Suppressor macrophage treated with lipopolysaccharide for 4 hours (primary cell): ENCODE results near the gene CABP1.
"Not testable (repeated sequence)": the region's sequence is repeated elsewhere in the genome, so short reads cannot be mapped to it uniquely, and the experiment has no call there.

Experiments
- DNase-seq: peaks from one replicate; pipeline ENCODE4 v3.0.0-alpha.2; 2020

Gene CABP1

GRCh38 chr12:120668868-120669840 is 28.7 kb downstream of the CABP1 start:
- no peak for DNase-seq

- DNase-seq = not testable (repeated sequence)
Observed at GRCh38 chr12:120670237-120670636, 29.8 kb downstream of the CABP1 start.

- no peak for DNase-seq
Observed at GRCh38 chr12:120670667-120671066, 30.2 kb downstream of the CABP1 start.

- peak; percentile 67 for DNase-seq
Observed at GRCh38 chr12:120674097-120674636, 33.7 kb downstream of the CABP1 start.

- peak; percentile 46 for DNase-seq
Observed at GRCh38 chr12:120677765-120678473, 37.5 kb downstream of the CABP1 start.

- DNase-seq = no peak
Observed at GRCh38 chr12:120678572-120678971, 38.1 kb downstream of the CABP1 start.

- DNase-seq = peak; percentile 23
Observed at GRCh38 chr12:120680165-120680738, 39.8 kb downstream of the CABP1 start.

- peak; percentile 94 for DNase-seq
Observed at GRCh38 chr12:120684523-120684932, 44.1 kb downstream of the CABP1 start.

GRCh38 chr12:120685522-120685921 is 45.1 kb downstream of the CABP1 start:
- no peak for DNase-seq

- peak; percentile 100 for DNase-seq
Observed at GRCh38 chr12:120686151-120686689, 45.8 kb downstream of the CABP1 start.

GRCh38 chr12:120686690-120687577 is 46.5 kb downstream of the CABP1 start, which contains the start of gene MLEC:
Gene MLEC (plus strand): TSS chr12:120687149. CDS start chr12:120687297, 148 bp downstream.
- DNase-seq = peak; percentile 98

GRCh38 chr12:120687578-120688289 is 47.3 kb downstream of the CABP1 start:
- peak; percentile 49 for DNase-seq

GRCh38 chr12:120688527-120689071 is 48.2 kb downstream of the CABP1 start:
- DNase-seq = peak; percentile 48

GRCh38 chr12:120689397-120690082 is 49.1 kb downstream of the CABP1 start:
- no peak for DNase-seq

- no peak for DNase-seq
Observed at GRCh38 chr12:120690083-120690450, 49.6 kb downstream of the CABP1 start.

GRCh38 chr12:120690978-120691377 is 50.6 kb downstream of the CABP1 start:
- DNase-seq = no peak

GRCh38 chr12:120692524-120693033 is 52.2 kb downstream of the CABP1 start:
- no peak for DNase-seq

- DNase-seq = no peak
Observed at GRCh38 chr12:120693848-120694247, 53.4 kb downstream of the CABP1 start.

GRCh38 chr12:120696626-120697025 is 56.2 kb downstream of the CABP1 start:
- DNase-seq = no peak

GRCh38 chr12:120697344-120697743 is 56.9 kb downstream of the CABP1 start:
- no peak for DNase-seq
